Parathyroid adenoma (tissue), 2 donors: ENCODE data around the gene MAK.
A peak's percentile ranks its signal among the peaks of the same experiment; 100 is the strongest.
"Not testable (repeated sequence)": the region's sequence is repeated elsewhere in the genome, so short reads cannot be mapped to it uniquely, and the experiment has no call there.

Experiments
- H2AFZ ChIP-seq: fragments of 300-600 bp; sonication (generic); one replicate; pipeline ENCODE4 v1.7.0; 2017; ENCODE audit warnings: antibody characterized with exemption, mild to moderate bottlenecking
- H3K27ac ChIP-seq: fragments of 300-600 bp; sonication (generic); one replicate; pipeline ENCODE4 v1.7.0; 2017
- H3K27me3 ChIP-seq: fragments of 300-600 bp; sonication (generic); one replicate; pipeline ENCODE4 v1.7.0; 2017; ENCODE audit warnings: low read length; ENCODE audit not compliant: control insufficient read depth, insufficient read depth
- H3K36me3 ChIP-seq: fragments of 300-600 bp; sonication (generic); one replicate; pipeline ENCODE4 v1.7.0; 2017; ENCODE audit warnings: low read length; ENCODE audit not compliant: control insufficient read depth, insufficient read depth
- H3K4me1 ChIP-seq: fragments of 300-600 bp; sonication (generic); one replicate; pipeline ENCODE4 v1.7.0; 2017; ENCODE audit warnings: control low read depth
- H3K4me2 ChIP-seq: fragments of 300-600 bp; sonication (generic); one replicate; pipeline ENCODE4 v1.7.0; 2017; ENCODE audit warnings: low read length
- H3K4me3 ChIP-seq: fragments of 300-600 bp; sonication (generic); one replicate; pipeline ENCODE4 v1.7.0; 2017; ENCODE audit warnings: low read depth, low read length
- H3K79me2 ChIP-seq: fragments of 300-600 bp; sonication (generic); one replicate; pipeline ENCODE4 v1.7.0; 2017; ENCODE audit warnings: control low read depth
- H3K9ac ChIP-seq: fragments of 300-600 bp; sonication (generic); one replicate; pipeline ENCODE4 v1.7.0; 2017; ENCODE audit warnings: mild to moderate bottlenecking
- H3K9me3 ChIP-seq: fragments of 300-600 bp; sonication (generic); one replicate; pipeline ENCODE4 v1.7.0; 2017; ENCODE audit warnings: low read length; ENCODE audit not compliant: control insufficient read depth
- CTCF ChIP-seq: fragments of 300-600 bp; sonication (generic); IDR thresholded peaks from one replicate; pipeline ENCODE4 v1.7.0; 2017; ENCODE audit warnings: antibody characterized with exemption, mild to moderate bottlenecking
- donor health status: primary hyperparathyroidism.

Gene MAK

GRCh38 chr6:10877012-10877411 lies 38.7 kb upstream of the MAK start:
- Histone ChIP-seq H2AFZ (no peak overlapping the region), H3K4me2 (no peak overlapping the region), H3K36me3 (no peaks in the 10 kb centered on the region), H3K27ac (peak overlapping the region; percentile 98), H3K4me3 (no peak overlapping the region), H3K9me3 (no peaks in the 10 kb centered on the region), H3K4me1 (peaks cover 62% of the 10 kb centered on the region), H3K9ac (no peak overlapping the region), H3K27me3 (no peaks in the 10 kb centered on the region), H3K79me2 (peaks cover 16% of the 10 kb centered on the region)
- TF ChIP-seq CTCF: no peak

- H3K4me3 ChIP-seq: no peak overlapping the region
- H3K4me2 ChIP-seq: no peak overlapping the region
- H2AFZ ChIP-seq: no peak overlapping the region
- TF ChIP-seq CTCF: no peak
- no peaks in the 10 kb centered on the region for H3K27me3 ChIP-seq
- no peak overlapping the region for H3K9ac ChIP-seq
- no peaks in the 10 kb centered on the region for H3K9me3 ChIP-seq
- no peaks in the 10 kb centered on the region for H3K36me3 ChIP-seq
- H3K4me1 ChIP-seq: peaks cover 58% of the 10 kb centered on the region
- H3K27ac ChIP-seq: peak overlapping the region; percentile 98
- peaks cover 3% of the 10 kb centered on the region for H3K79me2 ChIP-seq
Measured at GRCh38 chr6:10875026-10875425, 36.7 kb upstream of the MAK start.

- H3K4me2 ChIP-seq: no peak overlapping the region
- no peaks in the 10 kb centered on the region for H3K9me3 ChIP-seq
- H3K4me3 ChIP-seq: no peak overlapping the region
- H3K27ac ChIP-seq: peak overlapping the region; percentile 98
- TF ChIP-seq CTCF: no peak
- no peaks in the 10 kb centered on the region for H3K27me3 ChIP-seq
- no peaks in the 10 kb centered on the region for H3K36me3 ChIP-seq
- no peak overlapping the region for H3K9ac ChIP-seq
- no peak overlapping the region for H2AFZ ChIP-seq
- peaks cover 53% of the 10 kb centered on the region for H3K4me1 ChIP-seq
- H3K79me2 ChIP-seq: no peaks in the 10 kb centered on the region
Measured at GRCh38 chr6:10874207-10874606, 35.9 kb upstream of the MAK start.

- H3K27me3 ChIP-seq: no peaks in the 10 kb centered on the region
- peaks cover 50% of the 10 kb centered on the region for H3K4me1 ChIP-seq
- H2AFZ ChIP-seq: no peak overlapping the region
- H3K9ac ChIP-seq: no peak overlapping the region
- H3K9me3 ChIP-seq: no peaks in the 10 kb centered on the region
- TF ChIP-seq CTCF: no peak
- H3K4me3 ChIP-seq: no peak overlapping the region
- H3K79me2 ChIP-seq: no peaks in the 10 kb centered on the region
- H3K4me2 ChIP-seq: no peak overlapping the region
- H3K27ac ChIP-seq: peak overlapping the region; percentile 98
- H3K36me3 ChIP-seq: no peaks in the 10 kb centered on the region
Measured at GRCh38 chr6:10873374-10873773, 35.0 kb upstream of the MAK start.

- H3K79me2 ChIP-seq: no peaks in the 10 kb centered on the region
- no peak overlapping the region for H3K27ac ChIP-seq
- peaks cover 10% of the 10 kb centered on the region for H3K4me1 ChIP-seq
- no peak overlapping the region for H3K9ac ChIP-seq
- no peaks in the 10 kb centered on the region for H3K36me3 ChIP-seq
- no peak overlapping the region for H2AFZ ChIP-seq
- no peak overlapping the region for H3K4me3 ChIP-seq
- TF ChIP-seq CTCF: no peak
- no peaks in the 10 kb centered on the region for H3K9me3 ChIP-seq
- H3K4me2 ChIP-seq: no peak overlapping the region
- H3K27me3 ChIP-seq: no peaks in the 10 kb centered on the region
Measured at GRCh38 chr6:10867952-10868351, 29.6 kb upstream of the MAK start.

GRCh38 chr6:10866709-10867108 lies 28.4 kb upstream of the MAK start:
- not testable (repeated sequence) for H3K4me2 ChIP-seq, H3K9me3 ChIP-seq, H3K27ac ChIP-seq, H3K36me3 ChIP-seq, H3K9ac ChIP-seq, H3K4me3 ChIP-seq, H3K27me3 ChIP-seq, H2AFZ ChIP-seq, H3K79me2 ChIP-seq
- H3K4me1 ChIP-seq: peaks cover 20% of the 10 kb centered on the region

- not testable (repeated sequence) for H3K9me3 ChIP-seq, H3K9ac ChIP-seq, H3K36me3 ChIP-seq, H3K4me3 ChIP-seq, H3K4me2 ChIP-seq, H2AFZ ChIP-seq, H3K27me3 ChIP-seq, H3K79me2 ChIP-seq
- Histone ChIP-seq H3K4me1 (peaks cover 47% of the 10 kb centered on the region), H3K27ac (peak overlapping the region; percentile 85)
Measured at GRCh38 chr6:10863031-10863430, 24.7 kb upstream of the MAK start.
